ENCODE measurements around the gene USP37. TPM values are rescaled to one million over a fixed set of nuclear protein-coding genes. Genes with fewer than 3 reads are reported as not detected.

USP37 gene
- total RNA-seq, 1 donor from 2014 or later, result 23.3 TPM

DNA sequence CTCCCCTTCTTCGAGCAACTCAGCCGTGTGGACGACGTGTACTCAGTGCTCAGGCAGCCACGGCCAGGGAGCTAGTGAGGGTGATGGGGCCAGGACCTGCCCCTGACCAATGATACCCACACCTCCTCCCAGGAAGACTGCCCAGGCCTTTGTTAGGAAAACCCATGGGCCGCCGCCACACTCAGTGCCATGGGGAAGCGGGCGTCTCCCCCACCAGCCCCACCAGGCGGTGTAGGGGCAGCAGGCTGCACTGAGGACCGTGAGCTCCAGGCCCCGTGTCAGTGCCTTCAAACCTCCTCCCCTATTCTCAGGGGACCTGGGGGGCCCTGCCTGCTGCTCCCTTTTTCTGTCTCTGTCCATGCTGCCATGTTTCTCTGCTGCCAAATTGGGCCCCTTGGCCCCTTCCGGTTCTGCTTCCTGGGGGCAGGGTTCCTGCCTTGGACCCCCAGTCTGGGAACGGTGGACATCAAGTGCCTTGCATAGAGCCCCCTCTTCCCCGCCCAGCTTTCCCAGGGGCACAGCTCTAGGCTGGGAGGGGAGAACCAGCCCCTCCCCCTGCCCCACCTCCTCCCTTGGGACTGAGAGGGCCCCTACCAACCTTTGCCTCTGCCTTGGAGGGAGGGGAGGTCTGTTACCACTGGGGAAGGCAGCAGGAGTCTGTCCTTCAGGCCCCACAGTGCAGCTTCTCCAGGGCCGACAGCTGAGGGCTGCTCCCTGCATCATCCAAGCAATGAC lies 163.6 kb downstream of the USP37 start:
- TF ChIP-seq, protein P1, sequence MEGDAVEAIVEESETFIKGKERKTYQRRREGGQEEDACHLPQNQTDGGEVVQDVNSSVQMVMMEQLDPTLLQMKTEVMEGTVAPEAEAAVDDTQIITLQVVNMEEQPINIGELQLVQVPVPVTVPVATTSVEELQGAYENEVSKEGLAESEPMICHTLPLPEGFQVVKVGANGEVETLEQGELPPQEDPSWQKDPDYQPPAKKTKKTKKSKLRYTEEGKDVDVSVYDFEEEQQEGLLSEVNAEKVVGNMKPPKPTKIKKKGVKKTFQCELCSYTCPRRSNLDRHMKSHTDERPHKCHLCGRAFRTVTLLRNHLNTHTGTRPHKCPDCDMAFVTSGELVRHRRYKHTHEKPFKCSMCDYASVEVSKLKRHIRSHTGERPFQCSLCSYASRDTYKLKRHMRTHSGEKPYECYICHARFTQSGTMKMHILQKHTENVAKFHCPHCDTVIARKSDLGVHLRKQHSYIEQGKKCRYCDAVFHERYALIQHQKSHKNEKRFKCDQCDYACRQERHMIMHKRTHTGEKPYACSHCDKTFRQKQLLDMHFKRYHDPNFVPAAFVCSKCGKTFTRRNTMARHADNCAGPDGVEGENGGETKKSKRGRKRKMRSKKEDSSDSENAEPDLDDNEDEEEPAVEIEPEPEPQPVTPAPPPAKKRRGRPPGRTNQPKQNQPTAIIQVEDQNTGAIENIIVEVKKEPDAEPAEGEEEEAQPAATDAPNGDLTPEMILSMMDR (IDR thresholded peaks at IDR 0.05), result no peak
- TF ChIP-seq POLR2A (IDR thresholded peaks at IDR 0.05) (no peak), POLR2AphosphoS5 (IDR thresholded peaks at IDR 0.05; ENCODE audit: insufficient read depth in 1 of 2, low read depth in 1 of 2) (no peak)
- H3K9me3 ChIP-seq, result no peaks in the 10 kb centered on the region
- intact Hi-C loops (cut with DNase I), result loop anchor here (10.0 kb wide), 2 partner anchors 160 to 240 kb away; partner anchors contain the start of genes CNOT9 and USP37
- no peak overlapping the region for H3K4me3 ChIP-seq
- peaks cover 0 to 41% of the 10 kb centered on the region in 2 donors for H3K36me3 ChIP-seq
- no peaks in the 10 kb centered on the region for H3K27me3 ChIP-seq
- H3K27ac ChIP-seq, result peak overlapping the region; percentile 97
- no peak for DNase-seq (ENCODE audit: extremely low spot score in 2 of 2)
- peaks cover 69% of the 10 kb centered on the region for H3K4me1 ChIP-seq

DNA sequence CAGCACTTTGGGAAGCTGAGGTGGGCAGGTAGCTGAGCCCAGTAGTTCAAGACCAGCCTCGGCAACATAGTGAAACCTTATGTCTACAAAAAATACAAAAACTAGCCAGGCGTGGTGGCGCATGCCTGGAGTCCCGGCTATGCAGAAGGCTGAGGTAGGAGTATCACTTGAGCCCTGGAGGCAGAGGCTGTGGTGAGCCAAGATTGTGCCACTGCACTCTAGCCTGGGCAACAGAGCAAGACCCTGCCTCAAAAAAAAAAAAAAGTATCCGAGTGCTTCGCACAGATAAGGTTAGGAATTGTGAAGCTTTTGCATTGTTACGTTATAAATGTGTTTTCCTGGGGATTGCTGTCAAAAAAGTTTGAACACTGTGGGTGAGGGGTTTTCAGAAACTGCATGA lies 164.3 kb downstream of the USP37 start:
- Histone ChIP-seq H3K4me1 (peaks cover 69% of the 10 kb centered on the region), H3K27ac (no peak overlapping the region)
- no peak for TF ChIP-seq POLR2AphosphoS5 (IDR thresholded peaks at IDR 0.05; ENCODE audit: insufficient read depth in 1 of 2, low read depth in 1 of 2)
- TF ChIP-seq, protein P1 (IDR thresholded peaks at IDR 0.05), result no peak
- TF ChIP-seq POLR2A (IDR thresholded peaks at IDR 0.05), result no peak

DNA sequence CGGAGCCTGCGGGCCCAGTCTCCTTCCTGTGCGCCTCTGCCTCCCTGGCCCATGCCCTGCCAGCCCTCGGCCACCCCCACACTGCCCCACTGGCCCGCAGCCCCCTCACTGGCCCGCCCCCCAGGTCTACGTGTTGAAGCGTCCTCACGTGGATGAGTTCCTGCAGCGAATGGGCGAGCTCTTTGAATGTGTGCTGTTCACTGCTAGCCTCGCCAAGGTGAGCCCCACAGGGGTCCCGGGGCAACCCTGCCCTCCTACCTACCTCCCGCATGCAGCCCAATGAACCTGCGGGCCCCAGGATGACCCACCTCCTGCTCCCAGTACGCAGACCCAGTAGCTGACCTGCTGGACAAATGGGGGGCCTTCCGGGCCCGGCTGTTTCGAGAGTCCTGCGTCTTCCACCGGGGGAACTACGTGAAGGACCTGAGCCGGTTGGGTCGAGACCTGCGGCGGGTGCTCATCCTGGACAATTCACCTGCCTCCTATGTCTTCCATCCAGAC lies 165.2 kb downstream of the USP37 start:
- no peaks in the 10 kb centered on the region for H3K9me3 ChIP-seq
- no peaks in the 10 kb centered on the region for H3K27me3 ChIP-seq
- H3K27ac ChIP-seq, result peak overlapping the region; percentile 99
- H3K4me1 ChIP-seq, result peaks cover 70% of the 10 kb centered on the region
- no peak for TF ChIP-seq POLR2AphosphoS5 (IDR thresholded peaks at IDR 0.05; ENCODE audit: insufficient read depth in 1 of 2, low read depth in 1 of 2)
- TF ChIP-seq POLR2A (IDR thresholded peaks at IDR 0.05), result no peak
- TF ChIP-seq, protein P1 (IDR thresholded peaks at IDR 0.05), result no peak
- intact Hi-C loops (cut with DNase I), result loop anchor here (2.0 to 10.0 kb wide), 3 partner anchors 68 to 242 kb away; partner anchors contain the start of genes CNOT9 and USP37
- no peak for DNase-seq (ENCODE audit: extremely low spot score in 2 of 2)
- H3K4me3 ChIP-seq, result no peak overlapping the region
- H3K36me3 ChIP-seq, result peaks cover 0 to 41% of the 10 kb centered on the region in 2 donors

More for the DNA sequence above, 164.3 kb downstream of the USP37 start:
- Histone ChIP-seq H3K9me3 (no peaks in the 10 kb centered on the region), H3K36me3 (peaks cover 0 to 41% of the 10 kb centered on the region in 2 donors), H3K4me3 (no peak overlapping the region), H3K27me3 (no peaks in the 10 kb centered on the region)
- intact Hi-C loops (cut with DNase I), result loop anchor here (2.0 to 10.0 kb wide), 3 partner anchors 67 to 241 kb away; partner anchors contain the start of genes CNOT9 and USP37
- DNase-seq (ENCODE audit: extremely low spot score in 2 of 2), result no peak

DNA sequence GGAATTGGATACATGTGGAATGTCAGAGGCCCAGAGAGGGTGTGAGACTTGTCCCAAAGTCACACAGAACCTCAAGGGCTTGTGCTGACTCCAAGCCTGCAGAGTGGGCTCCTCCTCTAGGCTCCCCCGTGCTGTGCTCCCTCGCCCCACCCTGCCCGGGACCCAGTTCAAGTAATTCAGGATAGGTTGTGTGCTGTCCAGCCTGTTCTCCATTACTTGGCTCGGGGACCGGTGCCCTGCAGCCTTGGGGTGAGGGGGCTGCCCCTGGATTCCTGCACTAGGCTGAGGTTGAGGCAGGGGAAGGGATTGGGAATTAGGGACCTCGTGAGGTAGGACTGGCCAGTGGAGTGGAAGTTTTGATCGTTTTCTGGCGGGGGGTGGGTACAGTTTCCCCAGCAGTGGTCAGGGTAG lies 165.7 kb downstream of the USP37 start:
- no peak for DNase-seq (ENCODE audit: extremely low spot score in 2 of 2)
- peak overlapping the region; percentile 99 for H3K27ac ChIP-seq
- peaks cover 0 to 41% of the 10 kb centered on the region in 2 donors for H3K36me3 ChIP-seq
- peaks cover 70% of the 10 kb centered on the region for H3K4me1 ChIP-seq
- H3K9me3 ChIP-seq, result no peaks in the 10 kb centered on the region
- no peak for TF ChIP-seq POLR2A (IDR thresholded peaks at IDR 0.05)
- no peak for TF ChIP-seq POLR2AphosphoS5 (IDR thresholded peaks at IDR 0.05; ENCODE audit: insufficient read depth in 1 of 2, low read depth in 1 of 2)
- TF ChIP-seq, protein P1 (IDR thresholded peaks at IDR 0.05), result no peak
- intact Hi-C loops (cut with DNase I), result loop anchor here (2.0 to 10.0 kb wide), 3 partner anchors 68 to 242 kb away; partner anchors contain the start of genes CNOT9 and USP37
- H3K27me3 ChIP-seq, result no peaks in the 10 kb centered on the region
- no peak overlapping the region for H3K4me3 ChIP-seq

Data from vagina (tissue), 2 donors.